ENCODE results near the gene DCBLD1. TPM values are rescaled to one million over a fixed set of nuclear protein-coding genes. Genes with fewer than 3 reads are reported as not detected.
A peak's percentile ranks its signal among the peaks of the same experiment; 100 is the strongest.

Gene DCBLD1
- total RNA-seq, 1 donor from 2014 or later = 0.31 TPM

DNA sequence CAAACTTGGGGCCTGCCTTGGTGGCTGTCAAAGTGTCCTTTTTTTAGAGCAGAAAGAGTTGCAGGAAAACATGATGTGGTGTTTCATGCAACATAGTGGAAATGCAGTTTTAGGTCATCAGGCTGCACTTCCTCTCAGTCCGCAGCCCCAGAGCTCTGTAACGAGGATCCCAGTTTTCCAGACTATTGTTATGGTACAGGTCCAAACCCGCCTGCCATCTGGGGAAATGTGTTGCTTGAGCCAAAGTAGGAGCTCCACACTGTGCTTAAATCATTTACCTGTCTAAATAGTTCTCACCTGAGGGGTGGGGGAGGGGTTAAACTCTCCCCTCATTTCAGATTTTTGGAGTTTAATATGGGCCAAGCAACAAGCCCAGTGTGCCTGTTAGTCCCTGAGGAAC lies 60.0 kb downstream of the DCBLD1 start:
- no peak for ATAC-seq (ENCODE audit: low read depth)
- intact Hi-C loops (cut with micrococcal nuclease) = no loop called here
- peaks cover 2% of the 10 kb centered on the region for H3K4me1 Mint-ChIP-seq
- no peak overlapping the region for H3K27ac Mint-ChIP-seq
- H3K4me3 Mint-ChIP-seq = no peak overlapping the region
- H3K9me3 Mint-ChIP-seq = no peaks in the 10 kb centered on the region
- ChIA-PET CTCF (no interaction called here), POLR2A (no interaction called here)
- peaks cover 20% of the 10 kb centered on the region for H3K27me3 Mint-ChIP-seq
- no peaks in the 10 kb centered on the region for H3K36me3 Mint-ChIP-seq (ENCODE audit: low read depth)
- TF ChIP-seq, protein P1, sequence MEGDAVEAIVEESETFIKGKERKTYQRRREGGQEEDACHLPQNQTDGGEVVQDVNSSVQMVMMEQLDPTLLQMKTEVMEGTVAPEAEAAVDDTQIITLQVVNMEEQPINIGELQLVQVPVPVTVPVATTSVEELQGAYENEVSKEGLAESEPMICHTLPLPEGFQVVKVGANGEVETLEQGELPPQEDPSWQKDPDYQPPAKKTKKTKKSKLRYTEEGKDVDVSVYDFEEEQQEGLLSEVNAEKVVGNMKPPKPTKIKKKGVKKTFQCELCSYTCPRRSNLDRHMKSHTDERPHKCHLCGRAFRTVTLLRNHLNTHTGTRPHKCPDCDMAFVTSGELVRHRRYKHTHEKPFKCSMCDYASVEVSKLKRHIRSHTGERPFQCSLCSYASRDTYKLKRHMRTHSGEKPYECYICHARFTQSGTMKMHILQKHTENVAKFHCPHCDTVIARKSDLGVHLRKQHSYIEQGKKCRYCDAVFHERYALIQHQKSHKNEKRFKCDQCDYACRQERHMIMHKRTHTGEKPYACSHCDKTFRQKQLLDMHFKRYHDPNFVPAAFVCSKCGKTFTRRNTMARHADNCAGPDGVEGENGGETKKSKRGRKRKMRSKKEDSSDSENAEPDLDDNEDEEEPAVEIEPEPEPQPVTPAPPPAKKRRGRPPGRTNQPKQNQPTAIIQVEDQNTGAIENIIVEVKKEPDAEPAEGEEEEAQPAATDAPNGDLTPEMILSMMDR (IDR thresholded peaks at IDR 0.05) = no peak
- DNase-seq = no peak

DNA sequence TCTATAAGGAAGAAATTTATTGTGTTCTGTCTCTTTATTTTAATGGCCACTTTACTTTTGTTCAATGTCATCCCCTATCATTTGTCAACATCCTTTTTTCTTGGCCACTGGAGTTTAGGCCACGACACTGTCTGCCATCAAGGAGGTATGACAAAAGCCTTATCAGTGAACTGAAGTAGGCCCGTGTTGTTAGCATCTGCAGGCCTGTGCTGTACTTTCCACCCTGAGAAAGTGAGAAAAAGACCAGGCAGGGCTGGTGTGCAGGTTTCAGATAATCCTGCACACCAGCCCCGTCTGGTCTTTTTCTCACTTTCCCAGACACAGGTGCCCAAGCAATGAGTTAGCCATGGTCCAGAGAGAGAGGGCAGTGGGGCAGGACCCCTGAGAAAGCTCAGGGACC lies 62.2 kb downstream of the DCBLD1 start:
- Mint-ChIP-seq H3K36me3 (ENCODE audit: low read depth) (no peaks in the 10 kb centered on the region), H3K27ac (no peak overlapping the region), H3K4me1 (peaks cover 16% of the 10 kb centered on the region), H3K4me3 (no peak overlapping the region), H3K27me3 (peaks cover 21% of the 10 kb centered on the region), H3K9me3 (no peaks in the 10 kb centered on the region)
- TF ChIP-seq, protein P1 (IDR thresholded peaks at IDR 0.05) = no peak
- DNase-seq (no peak), ATAC-seq (ENCODE audit: low read depth) (no peak)
- intact Hi-C loops (cut with micrococcal nuclease) = no loop called here
- POLR2A ChIA-PET = no interaction called here
- CTCF ChIA-PET = no interaction called here

DNA sequence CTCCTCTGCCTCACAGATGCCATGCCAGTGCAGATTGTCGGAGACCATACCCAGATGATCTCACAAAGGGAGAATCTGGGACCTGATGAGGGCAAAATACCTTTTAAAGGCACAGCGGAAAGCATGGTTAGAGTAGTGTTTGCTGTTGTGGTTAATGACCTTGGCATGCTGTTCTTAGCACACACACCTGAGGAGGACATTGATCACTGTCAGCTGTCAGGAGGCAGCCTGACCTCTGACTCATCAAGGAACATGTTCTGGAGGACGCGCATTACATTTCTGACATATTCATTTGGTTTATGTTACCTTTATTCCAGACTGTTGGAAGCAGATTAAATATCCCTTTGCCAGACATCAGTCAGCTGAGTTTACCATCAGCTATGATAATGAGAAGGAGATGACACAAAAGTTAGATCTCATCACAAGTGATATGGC lies 62.7 kb downstream of the DCBLD1 start:
- H3K4me1 Mint-ChIP-seq = peaks cover 16% of the 10 kb centered on the region
- no peak overlapping the region for H3K27ac Mint-ChIP-seq
- TF ChIP-seq, protein P1 (IDR thresholded peaks at IDR 0.05) = no peak
- H3K9me3 Mint-ChIP-seq = no peaks in the 10 kb centered on the region
- H3K27me3 Mint-ChIP-seq = peaks cover 21% of the 10 kb centered on the region
- DNase-seq (no peak), ATAC-seq (ENCODE audit: low read depth) (no peak)
- H3K36me3 Mint-ChIP-seq (ENCODE audit: low read depth) = no peaks in the 10 kb centered on the region
- ChIA-PET CTCF (no interaction called here), POLR2A (no interaction called here)
- no peak overlapping the region for H3K4me3 Mint-ChIP-seq
- intact Hi-C loops (cut with micrococcal nuclease) = no loop called here

DNA sequence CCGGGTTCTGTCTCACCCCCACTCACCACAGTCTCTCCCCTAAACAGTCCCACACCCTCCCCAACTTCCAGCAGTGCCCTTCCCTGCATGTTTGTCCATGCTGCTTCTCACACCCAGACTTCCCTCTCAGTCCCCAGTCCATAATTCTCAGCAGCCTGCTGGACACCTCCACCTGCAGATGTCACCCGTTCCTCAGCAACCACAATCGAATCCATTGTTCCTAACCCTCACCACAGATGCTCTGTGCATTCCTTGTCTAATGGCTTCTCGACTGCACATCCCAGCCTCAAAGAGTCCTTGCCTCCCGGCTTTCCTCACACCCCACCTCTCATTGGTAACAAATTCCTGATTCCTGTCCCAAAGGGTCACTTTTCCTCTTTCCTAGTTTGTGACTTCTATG lies 64.2 kb downstream of the DCBLD1 start:
- ATAC-seq (ENCODE audit: low read depth) = no peak
- Mint-ChIP-seq H3K4me3 (no peak overlapping the region), H3K9me3 (no peaks in the 10 kb centered on the region), H3K27me3 (peaks cover 21% of the 10 kb centered on the region), H3K27ac (no peak overlapping the region), H3K36me3 (ENCODE audit: low read depth) (no peaks in the 10 kb centered on the region), H3K4me1 (peaks cover 16% of the 10 kb centered on the region)
- intact Hi-C loops (cut with micrococcal nuclease) = no loop called here
- ChIA-PET CTCF (interaction anchor here (1.3 kb wide), 1 partner anchor 11 kb away, joined by 3 read pairs; no protein-coding TSS in a partner anchor), POLR2A (no interaction called here)
- no peak for DNase-seq
- TF ChIP-seq, protein P1 (IDR thresholded peaks at IDR 0.05) = no peak

DNA sequence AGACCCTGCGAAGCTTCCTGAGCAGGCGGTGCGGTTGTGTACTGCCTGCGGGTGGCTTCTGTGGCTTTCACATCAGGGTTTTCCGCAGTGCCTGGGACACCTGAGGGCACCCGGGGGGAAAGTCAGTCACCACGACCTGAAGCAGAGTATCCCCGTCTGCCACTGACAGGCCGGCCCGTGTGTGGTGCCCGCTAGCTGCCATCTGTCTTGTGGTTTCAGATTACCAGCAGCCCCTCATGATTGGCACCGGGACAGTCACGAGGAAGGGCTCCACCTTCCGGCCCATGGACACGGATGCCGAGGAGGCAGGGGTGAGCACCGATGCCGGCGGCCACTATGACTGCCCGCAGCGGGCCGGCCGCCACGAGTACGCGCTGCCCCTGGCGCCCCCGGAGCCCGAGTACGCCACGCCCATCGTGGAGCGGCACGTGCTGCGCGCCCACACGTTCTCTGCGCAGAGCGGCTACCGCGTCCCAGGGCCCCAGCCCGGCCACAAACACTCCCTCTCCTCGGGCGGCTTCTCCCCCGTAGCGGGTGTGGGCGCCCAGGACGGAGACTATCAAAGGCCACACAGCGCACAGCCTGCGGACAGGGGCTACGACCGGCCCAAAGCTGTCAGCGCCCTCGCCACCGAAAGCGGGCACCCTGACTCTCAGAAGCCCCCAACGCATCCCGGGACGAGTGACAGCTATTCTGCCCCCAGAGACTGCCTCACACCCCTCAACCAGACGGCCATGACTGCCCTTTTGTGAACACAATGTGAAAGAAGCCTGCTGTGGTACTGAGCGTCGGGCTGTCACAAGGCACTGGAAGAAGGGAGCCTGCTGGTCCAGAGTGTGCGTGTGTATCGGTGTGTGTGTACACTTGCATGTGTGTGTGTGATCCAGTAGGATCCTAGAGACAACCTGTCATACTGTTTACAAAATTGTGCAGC lies 65.5 kb downstream of the DCBLD1 start:
- Mint-ChIP-seq H3K36me3 (ENCODE audit: low read depth) (no peaks in the 10 kb centered on the region), H3K4me3 (peak overlapping the region; percentile 73), H3K9me3 (no peaks in the 10 kb centered on the region), H3K27me3 (peaks cover 18% of the 10 kb centered on the region), H3K4me1 (peaks cover 16% of the 10 kb centered on the region), H3K27ac (no peak overlapping the region)
- TF ChIP-seq, protein P1 (IDR thresholded peaks at IDR 0.05) = no peak
- POLR2A ChIA-PET = no interaction called here
- ATAC-seq (ENCODE audit: low read depth) = peak; percentile 64
- CTCF ChIA-PET = interaction anchor here (1.0 kb wide), 1 partner anchor 18 kb away, joined by 3 read pairs; no protein-coding TSS in a partner anchor
- peak; percentile 20 for DNase-seq
- intact Hi-C loops (cut with micrococcal nuclease) = no loop called here

Data from activated B cell treated with CpG ODN at 0.5 μM for 24 hours (primary cell).